Endodermal cell (in vitro differentiated cells): ENCODE results near the gene LRRC47. TPM values are rescaled to one million over a fixed set of nuclear protein-coding genes. Genes with fewer than 3 reads are reported as not detected.

Experiments used
- DNase-seq: peaks from one replicate; pipeline ENCODE4 v3.0.0-alpha.2; 2017
- H3K27ac ChIP-seq: 2 replicates; pipeline ENCODE4 v1.5.1; 2013; ENCODE audit warnings: mild to moderate bottlenecking, low read depth, low read length, moderate library complexity
- H3K27me3 ChIP-seq: 2 replicates; pipeline ENCODE4 v1.6.1; 2013; ENCODE audit warnings: mild to moderate bottlenecking, low read length, moderate library complexity; ENCODE audit not compliant: insufficient read depth, control insufficient read depth, poor library complexity, severe bottlenecking
- H3K36me3 ChIP-seq: 2 replicates; pipeline ENCODE4 v1.7.0; 2013; ENCODE audit warnings: mild to moderate bottlenecking, low read length, moderate library complexity; ENCODE audit not compliant: control insufficient read depth, insufficient read depth
- H3K4me1 ChIP-seq: one replicate; pipeline ENCODE4 v1.7.0; 2013; ENCODE audit warnings: low read length; ENCODE audit not compliant: control insufficient read depth, insufficient read depth
- H3K4me3 ChIP-seq: 2 replicates; pipeline ENCODE4 v1.5.1; 2013; ENCODE audit warnings: mild to moderate bottlenecking, low read length, moderate library complexity
- H3K9ac ChIP-seq: 2 replicates; pipeline ENCODE4 v1.6.1; 2013; ENCODE audit warnings: mild to moderate bottlenecking, low read length, moderate library complexity; ENCODE audit not compliant: poor library complexity, severe bottlenecking; ENCODE audit errors: extremely low read depth
- H3K9me3 ChIP-seq: 2 replicates; pipeline ENCODE4 v1.6.1; 2013; ENCODE audit warnings: mild to moderate bottlenecking, low read length, moderate library complexity; ENCODE audit not compliant: control insufficient read depth
- H3K27ac Mint-ChIP-seq: 2 replicates; pipeline ENCODE4 v1.8.0; 2020; ENCODE audit warnings: mixed read lengths
- H3K27me3 Mint-ChIP-seq: 2 replicates; pipeline ENCODE4 v1.8.0; 2021; ENCODE audit warnings: mild to moderate bottlenecking, mixed read lengths; ENCODE audit not compliant: insufficient read depth
- H3K36me3 Mint-ChIP-seq: 2 replicates; pipeline ENCODE4 v1.8.0; 2020; ENCODE audit warnings: low read depth, mixed read lengths
- H3K4me1 Mint-ChIP-seq: 2 replicates; pipeline ENCODE4 v1.8.0; 2020; ENCODE audit warnings: mixed read lengths
- H3K4me3 Mint-ChIP-seq: 2 replicates; pipeline ENCODE4 v1.8.0; 2020; ENCODE audit warnings: mild to moderate bottlenecking, moderate library complexity, mixed read lengths
- H3K9me3 Mint-ChIP-seq: 2 replicates; pipeline ENCODE4 v1.8.0; 2020; ENCODE audit warnings: mild to moderate bottlenecking, mixed read lengths
- WGBS, 2 experiments: methylation state at CpG; one replicate each; pipeline versions ENCODE4 v1.1.5 to v1.1.7; 2013; ENCODE audit warnings: missing lambda C conversion rate in 2 of 2, mixed read lengths in 1 of 2; ENCODE audit not compliant: insufficient coverage in 1 of 2, insufficient read length in 1 of 2; 5-methylcytosine and 5-hydroxymethylcytosine counted together
- total RNA-seq, 2 donors: library from RNA; stranded (reverse); fragmentation: NEBNext Ultra II Directional in 1 of 2; extraction: Animal tissue kit (Norgen Biotek cat#: 25700) in 1 of 2; gene quantifications; 2 replicates in 1 of 2; 3 replicates in 1 of 2; pipeline ENCODE4 v1.2.1, GENCODE V29; 2021
- TF ChIP-seq, protein P1 (sequence below): fragments of 200-600 bp; sonication (generic); conservative IDR thresholded peaks from 2 replicates; pipeline ENCODE4 v1.5.0; 2021; ENCODE audit warnings: antibody characterized with exemption, mild to moderate bottlenecking

Gene LRRC47
- total RNA-seq, 2 donors from 2014 or later: 49.9 to 59.7 TPM

DNA sequence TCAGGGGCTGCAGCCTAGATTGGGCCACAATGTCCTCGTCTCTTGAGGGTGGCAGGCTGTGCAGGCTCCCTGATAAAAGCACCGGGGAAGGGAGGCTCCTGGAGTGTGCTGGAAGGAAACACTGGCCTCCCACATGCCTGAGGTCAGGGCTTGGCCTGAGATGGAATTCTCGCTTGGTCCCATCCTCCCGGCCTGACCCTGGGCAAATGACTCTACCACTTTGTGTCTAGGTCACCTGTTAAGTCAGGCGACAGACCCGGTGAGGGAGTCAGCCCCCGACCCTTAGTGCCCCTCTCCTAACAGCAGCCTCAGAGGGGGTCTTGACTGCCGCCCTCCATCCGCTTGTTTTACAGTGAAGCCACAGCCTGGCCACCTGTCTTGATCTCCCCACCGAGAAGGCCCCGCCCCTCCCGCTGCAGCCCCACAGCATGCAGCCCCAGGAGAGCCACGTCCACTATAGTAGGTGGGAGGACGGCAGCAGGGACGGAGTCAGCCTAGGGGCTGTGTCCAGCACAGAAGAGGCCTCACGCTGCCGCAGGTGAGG, 21.3 kb downstream of the LRRC47 start:
- Histone ChIP-seq H3K27me3 (no peaks in the 10 kb centered on the region), H3K4me1 (peaks cover 4% of the 10 kb centered on the region), H3K9ac (no peak overlapping the region), H3K4me3 (no peak overlapping the region), H3K36me3 (peaks cover 12% of the 10 kb centered on the region), H3K9me3 (no peaks in the 10 kb centered on the region), H3K27ac (peak overlapping the region; percentile 68)
- no peak overlapping the region for H3K27ac Mint-ChIP-seq
- H3K4me3 Mint-ChIP-seq: no peak overlapping the region
- no peaks in the 10 kb centered on the region for H3K27me3 Mint-ChIP-seq
- DNase-seq: no peak
- 81 to 84% methylated on average over 8 to 17 of the region's 17 CpGs for WGBS, 2 experiments
- peaks cover 8% of the 10 kb centered on the region for H3K4me1 Mint-ChIP-seq
- peaks cover 9% of the 10 kb centered on the region for H3K36me3 Mint-ChIP-seq
- TF ChIP-seq, protein P1, sequence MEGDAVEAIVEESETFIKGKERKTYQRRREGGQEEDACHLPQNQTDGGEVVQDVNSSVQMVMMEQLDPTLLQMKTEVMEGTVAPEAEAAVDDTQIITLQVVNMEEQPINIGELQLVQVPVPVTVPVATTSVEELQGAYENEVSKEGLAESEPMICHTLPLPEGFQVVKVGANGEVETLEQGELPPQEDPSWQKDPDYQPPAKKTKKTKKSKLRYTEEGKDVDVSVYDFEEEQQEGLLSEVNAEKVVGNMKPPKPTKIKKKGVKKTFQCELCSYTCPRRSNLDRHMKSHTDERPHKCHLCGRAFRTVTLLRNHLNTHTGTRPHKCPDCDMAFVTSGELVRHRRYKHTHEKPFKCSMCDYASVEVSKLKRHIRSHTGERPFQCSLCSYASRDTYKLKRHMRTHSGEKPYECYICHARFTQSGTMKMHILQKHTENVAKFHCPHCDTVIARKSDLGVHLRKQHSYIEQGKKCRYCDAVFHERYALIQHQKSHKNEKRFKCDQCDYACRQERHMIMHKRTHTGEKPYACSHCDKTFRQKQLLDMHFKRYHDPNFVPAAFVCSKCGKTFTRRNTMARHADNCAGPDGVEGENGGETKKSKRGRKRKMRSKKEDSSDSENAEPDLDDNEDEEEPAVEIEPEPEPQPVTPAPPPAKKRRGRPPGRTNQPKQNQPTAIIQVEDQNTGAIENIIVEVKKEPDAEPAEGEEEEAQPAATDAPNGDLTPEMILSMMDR: no peak
- H3K9me3 Mint-ChIP-seq: no peaks in the 10 kb centered on the region

DNA sequence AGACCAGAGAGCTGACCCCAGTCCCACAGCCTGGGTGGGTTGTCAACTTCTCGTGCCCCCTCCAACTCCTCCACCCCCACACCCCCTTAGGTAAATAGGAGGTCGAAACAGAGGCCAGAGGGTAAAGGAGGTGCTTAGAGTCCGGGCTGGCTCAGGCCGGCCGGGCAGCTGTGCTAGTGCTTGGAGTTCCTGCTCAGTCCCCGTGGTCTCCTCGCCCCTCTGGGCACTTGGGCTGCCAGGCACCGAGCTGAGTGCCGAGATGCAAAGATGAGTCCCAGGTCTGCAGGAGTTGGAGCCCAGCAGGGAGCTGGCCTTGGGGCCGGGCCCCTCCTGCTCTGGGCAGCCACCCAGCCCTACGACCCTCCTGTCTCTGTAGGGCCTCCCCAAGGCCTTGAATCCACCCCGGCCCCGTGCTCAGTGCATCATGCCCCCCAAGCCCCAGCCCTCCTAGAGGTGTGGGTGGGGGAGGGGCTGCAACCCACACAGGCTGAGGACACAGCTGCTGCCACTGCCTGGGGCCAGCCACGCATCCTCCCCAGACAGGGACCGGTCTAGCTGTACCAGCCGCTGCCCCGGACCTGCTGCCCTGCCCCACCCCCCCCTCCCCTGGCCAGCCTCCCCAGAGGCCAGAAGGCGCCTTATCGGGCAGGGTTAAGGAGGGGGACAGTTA, 21.9 kb downstream of the LRRC47 start:
- peak; percentile 47 for DNase-seq
- Histone ChIP-seq H3K27ac (peak overlapping the region; percentile 36), H3K36me3 (peaks cover 6% of the 10 kb centered on the region), H3K9me3 (no peaks in the 10 kb centered on the region), H3K27me3 (no peaks in the 10 kb centered on the region), H3K4me3 (no peak overlapping the region), H3K4me1 (peaks cover 4% of the 10 kb centered on the region), H3K9ac (no peak overlapping the region)
- TF ChIP-seq, protein P1: no peak
- peaks cover 8% of the 10 kb centered on the region for H3K4me1 Mint-ChIP-seq
- no peaks in the 10 kb centered on the region for H3K9me3 Mint-ChIP-seq
- WGBS, 2 experiments: 80 to 89% methylated on average over 2 to 18 of the region's 19 CpGs
- H3K36me3 Mint-ChIP-seq: peaks cover 3% of the 10 kb centered on the region
- H3K4me3 Mint-ChIP-seq: no peak overlapping the region
- H3K27ac Mint-ChIP-seq: no peak overlapping the region
- H3K27me3 Mint-ChIP-seq: no peaks in the 10 kb centered on the region

DNA sequence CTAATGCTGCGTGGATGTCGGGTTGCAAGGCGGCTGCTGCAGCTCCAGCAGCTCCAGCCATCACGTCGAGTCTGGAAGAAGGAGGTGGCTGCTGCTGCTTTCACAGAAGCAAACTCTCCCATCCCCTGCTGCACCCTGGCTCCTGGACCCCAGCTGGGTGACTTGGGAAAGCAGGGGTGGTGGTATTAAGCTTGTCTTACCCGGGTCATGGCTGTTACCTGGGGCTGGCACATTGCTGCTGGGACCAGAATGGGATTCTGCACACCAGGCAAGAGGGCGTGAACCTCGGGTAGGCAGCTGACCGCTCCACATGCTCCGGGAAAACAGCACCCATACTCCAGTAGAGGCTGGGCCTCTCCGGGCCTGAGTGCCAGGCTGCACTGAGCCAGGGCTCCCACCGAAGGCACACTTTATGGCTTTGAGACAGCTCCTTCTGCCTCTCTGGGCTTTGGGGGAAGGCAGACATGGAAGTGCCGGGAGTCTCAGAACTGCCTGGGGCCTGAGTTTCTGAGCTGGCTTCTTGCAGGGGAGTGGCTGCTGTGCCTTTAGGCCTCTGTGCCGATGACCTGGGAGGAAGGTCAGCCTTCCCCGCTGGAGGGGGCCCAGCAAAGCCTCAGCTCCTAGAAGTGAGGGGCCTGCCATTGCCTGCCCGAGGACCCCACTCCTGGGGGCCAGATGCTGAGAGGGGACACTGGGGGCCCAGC, 22.6 kb downstream of the LRRC47 start:
- Histone ChIP-seq H3K27ac (peak overlapping the region; percentile 36), H3K27me3 (no peaks in the 10 kb centered on the region), H3K9ac (no peak overlapping the region), H3K9me3 (no peaks in the 10 kb centered on the region), H3K4me3 (peak overlapping the region; percentile 74), H3K4me1 (peaks cover 4% of the 10 kb centered on the region), H3K36me3 (no peaks in the 10 kb centered on the region)
- H3K27ac Mint-ChIP-seq: no peak overlapping the region
- DNase-seq: peak; percentile 44
- peak overlapping the region; percentile 56 for H3K4me3 Mint-ChIP-seq
- WGBS, 2 experiments: 89 to 94% methylated on average over 10 to 16 of the region's 16 CpGs
- H3K36me3 Mint-ChIP-seq: no peaks in the 10 kb centered on the region
- TF ChIP-seq, protein P1: no peak
- no peaks in the 10 kb centered on the region for H3K9me3 Mint-ChIP-seq
- no peaks in the 10 kb centered on the region for H3K27me3 Mint-ChIP-seq
- H3K4me1 Mint-ChIP-seq: peaks cover 8% of the 10 kb centered on the region
